ENCODE measurements around the gene PCDHGC3.

PCDHGC3 gene

DNA sequence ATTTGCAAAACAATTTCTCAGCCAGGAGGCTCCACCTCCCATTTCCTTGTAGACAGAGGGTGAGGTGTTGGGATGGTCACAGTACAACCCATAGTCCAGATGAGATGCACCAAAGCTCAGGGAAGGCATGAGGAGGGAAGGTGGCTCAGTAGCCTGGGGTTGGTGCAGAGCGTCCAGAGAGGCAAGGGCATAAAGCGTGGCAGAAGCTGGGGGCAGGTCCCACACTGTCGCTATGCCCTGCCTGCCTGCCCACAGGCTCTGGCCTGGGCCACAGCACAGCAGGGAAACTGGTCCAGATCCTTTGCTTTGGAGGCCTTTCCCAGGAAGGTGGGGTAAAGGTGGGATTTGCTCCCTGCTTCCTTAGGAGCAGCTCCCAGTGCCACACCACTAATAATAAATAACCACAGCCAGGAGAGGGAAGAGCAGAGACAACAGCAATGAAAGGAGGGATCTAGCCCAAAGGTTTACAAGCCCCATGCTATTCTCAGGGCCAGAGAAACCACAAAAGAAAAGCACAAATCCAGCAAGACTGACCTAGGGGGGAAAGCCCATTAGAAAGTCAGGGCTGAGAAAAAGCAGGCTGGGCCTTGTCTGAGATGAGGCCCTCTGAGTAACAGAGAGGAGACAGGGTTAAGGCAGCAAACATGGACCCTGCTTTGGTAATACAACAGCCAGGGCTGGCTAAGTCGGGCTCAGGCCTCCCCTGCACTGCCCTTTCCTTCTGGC lies 40.3 kb downstream of the PCDHGC3 start:
- Histone ChIP-seq H2AFZ (ENCODE audit: low read depth, low read length) (no peak overlapping the region), H3K9me3 (ENCODE audit: insufficient read depth, low read length, severe bottlenecking) (no peaks in the 10 kb centered on the region), H3K4me1 (ENCODE audit: insufficient read depth, low read length) (no peaks in the 10 kb centered on the region), H3K27me3 (ENCODE audit: insufficient read depth, low read length, poor library complexity) (no peaks in the 10 kb centered on the region), H3K27ac (ENCODE audit: low read length) (no peak overlapping the region), H4K20me1 (ENCODE audit: insufficient read depth, low read length) (peaks cover 2% of the 10 kb centered on the region; the same call in 1 of the 2 replicates), H3K9ac (ENCODE audit: low read depth, low read length) (no peak overlapping the region), H3K4me3 (ENCODE audit: low read depth in 1 of 2, low read length in 2 of 2) (no peak overlapping the region), H3K4me2 (ENCODE audit: insufficient read depth, low read length) (no peak overlapping the region), H3K36me3 (ENCODE audit: insufficient read depth, low read length) (peaks cover 86% of the 10 kb centered on the region), H3K79me2 (ENCODE audit: insufficient read depth, low read length) (no peaks in the 10 kb centered on the region)
- no peak for TF ChIP-seq CTCF (IDR thresholded peaks at IDR 0.05; ENCODE audit: borderline replicate concordance, extremely low read depth, low read length, poor library complexity, severe bottlenecking)
- TF ChIP-seq EZH2 (IDR thresholded peaks at IDR 0.05; ENCODE audit: borderline replicate concordance, low read depth, low read length, severe bottlenecking), result no peak
- DNase-seq (no peak), ATAC-seq (ENCODE audit: insufficient read depth, low read depth) (no peak)

DNA sequence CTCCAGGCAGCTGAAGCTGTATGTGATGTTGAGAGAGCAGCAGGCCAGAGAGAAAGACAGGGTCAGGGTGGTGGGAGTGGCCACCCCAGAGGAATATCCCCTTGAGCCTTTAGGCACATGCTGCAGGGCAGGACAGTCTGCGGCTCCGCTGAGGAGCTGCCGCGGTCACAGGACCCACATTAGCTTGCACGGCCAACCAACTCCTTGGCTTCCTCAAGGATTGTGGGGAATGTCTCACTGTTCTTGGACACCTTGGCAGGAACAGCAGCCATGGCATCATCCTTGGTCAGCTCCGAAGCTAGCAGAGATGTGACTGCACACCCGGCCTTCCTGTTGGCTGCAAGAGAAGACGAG lies 40.9 kb downstream of the PCDHGC3 start:
- Histone ChIP-seq H3K9me3 (ENCODE audit: insufficient read depth, low read length, severe bottlenecking) (no peaks in the 10 kb centered on the region), H2AFZ (ENCODE audit: low read depth, low read length) (no peak overlapping the region), H3K27ac (ENCODE audit: low read length) (no peak overlapping the region), H3K36me3 (ENCODE audit: insufficient read depth, low read length) (peaks cover 92% of the 10 kb centered on the region), H4K20me1 (ENCODE audit: insufficient read depth, low read length) (peaks cover 2% of the 10 kb centered on the region; the same call in 1 of the 2 replicates), H3K4me1 (ENCODE audit: insufficient read depth, low read length) (no peaks in the 10 kb centered on the region), H3K9ac (ENCODE audit: low read depth, low read length) (no peak overlapping the region), H3K79me2 (ENCODE audit: insufficient read depth, low read length) (no peaks in the 10 kb centered on the region), H3K4me3 (ENCODE audit: low read depth in 1 of 2, low read length in 2 of 2) (no peak overlapping the region), H3K4me2 (ENCODE audit: insufficient read depth, low read length) (no peak overlapping the region), H3K27me3 (ENCODE audit: insufficient read depth, low read length, poor library complexity) (no peaks in the 10 kb centered on the region)
- no peak for DNase-seq
- ATAC-seq (ENCODE audit: insufficient read depth, low read depth), result no peak
- TF ChIP-seq CTCF (IDR thresholded peaks at IDR 0.05; ENCODE audit: borderline replicate concordance, extremely low read depth, low read length, poor library complexity, severe bottlenecking), result no peak
- TF ChIP-seq EZH2 (IDR thresholded peaks at IDR 0.05; ENCODE audit: borderline replicate concordance, low read depth, low read length, severe bottlenecking), result no peak

GRCh38 chr5:141517312-141517711 lies 41.5 kb downstream of the PCDHGC3 start:
- no peaks in the 10 kb centered on the region for H3K27me3 ChIP-seq (ENCODE audit: insufficient read depth, low read length, poor library complexity)
- H3K79me2 ChIP-seq (ENCODE audit: insufficient read depth, low read length), result no peaks in the 10 kb centered on the region
- H3K9me3 ChIP-seq (ENCODE audit: insufficient read depth, low read length, severe bottlenecking), result no peaks in the 10 kb centered on the region
- no peak overlapping the region for H3K27ac ChIP-seq (ENCODE audit: low read length)
- H2AFZ ChIP-seq (ENCODE audit: low read depth, low read length), result no peak overlapping the region
- no peaks in the 10 kb centered on the region for H3K4me1 ChIP-seq (ENCODE audit: insufficient read depth, low read length)
- DNase-seq (no peak), ATAC-seq (ENCODE audit: insufficient read depth, low read depth) (no peak)
- H3K4me2 ChIP-seq (ENCODE audit: insufficient read depth, low read length), result no peak overlapping the region
- H3K9ac ChIP-seq (ENCODE audit: low read depth, low read length), result no peak overlapping the region
- H3K36me3 ChIP-seq (ENCODE audit: insufficient read depth, low read length), result peaks cover 97% of the 10 kb centered on the region
- H4K20me1 ChIP-seq (ENCODE audit: insufficient read depth, low read length), result peaks cover 2% of the 10 kb centered on the region; the same call in 1 of the 2 replicates
- TF ChIP-seq CTCF (IDR thresholded peaks at IDR 0.05; ENCODE audit: borderline replicate concordance, extremely low read depth, low read length, poor library complexity, severe bottlenecking) (no peak), EZH2 (IDR thresholded peaks at IDR 0.05; ENCODE audit: borderline replicate concordance, low read depth, low read length, severe bottlenecking) (no peak)
- no peak overlapping the region for H3K4me3 ChIP-seq (ENCODE audit: low read depth in 1 of 2, low read length in 2 of 2)

Measured in DND-41 (cell line).